Keratinocyte (primary cell): ENCODE results near the gene FGF12. TPM values are rescaled to one million over a fixed set of nuclear protein-coding genes. Genes with fewer than 3 reads are reported as not detected.

Experiments
- DNase-seq: peaks from one replicate; pipeline ENCODE4 v3.0.0-alpha.2; 2011; ENCODE audit warnings: low read depth, missing footprints, low spot score
- FAIRE-seq: peaks from 2 replicates; lab custom pipeline; 2011; peaks lifted over from hg19 to GRCh38; lab: Jason Lieb, UNC
- H2AFZ ChIP-seq: 2 replicates; pipeline ENCODE4 v1.6.0; 2012; ENCODE audit warnings: low read length, control low read depth, inconsistent platforms; ENCODE audit not compliant: control insufficient read depth
- H3K27ac ChIP-seq: 2 replicates; pipeline ENCODE4 v1.5.1; 2011; ENCODE audit warnings: low read length; ENCODE audit not compliant: control insufficient read depth, insufficient read depth
- H3K27me3 ChIP-seq: 3 replicates; pipeline ENCODE4 v1.6.0; 2011; ENCODE audit warnings: low read length; ENCODE audit not compliant: control insufficient read depth, insufficient read depth; ENCODE audit errors: extremely low read depth
- H3K36me3 ChIP-seq, 2 experiments: 2 replicates in 1 of 2; 3 replicates in 1 of 2; pipeline ENCODE4 v1.5.1; 2011; ENCODE audit warnings: low read length in 2 of 2, mild to moderate bottlenecking in 1 of 2; ENCODE audit not compliant: control insufficient read depth in 2 of 2, insufficient read depth in 2 of 2; ENCODE audit errors: extremely low read depth in 1 of 2
- H3K4me1 ChIP-seq: 3 replicates; pipeline ENCODE4 v1.5.1; 2011; ENCODE audit warnings: low read length; ENCODE audit not compliant: control insufficient read depth, insufficient read depth; ENCODE audit errors: extremely low read depth
- H3K4me2 ChIP-seq: 3 replicates; pipeline ENCODE4 v1.6.0; 2011; ENCODE audit warnings: low read depth, low read length; ENCODE audit not compliant: control insufficient read depth, insufficient read depth; ENCODE audit errors: extremely low read depth
- H3K4me3 ChIP-seq, 3 experiments: fragments of 200-600 bp in 1 of 3; sonication (generic) in 1 of 3; 2 replicates in 2 of 3; 3 replicates in 1 of 3; pipeline ENCODE4 v1.5.1; 2011 to 2016; ENCODE audit warnings: low read length in 3 of 3, mild to moderate bottlenecking in 3 of 3, control low read depth in 2 of 3, inconsistent platforms in 1 of 3, low read depth in 1 of 3, mixed read lengths in 1 of 3, mixed run types in 1 of 3, moderate library complexity in 1 of 3; ENCODE audit not compliant: control insufficient read depth in 2 of 3, insufficient read depth in 2 of 3; ENCODE audit errors: extremely low read depth in 1 of 3
- H3K79me2 ChIP-seq: 2 replicates; pipeline ENCODE4 v1.6.0; 2012; ENCODE audit warnings: low read length; ENCODE audit not compliant: control insufficient read depth, insufficient read depth
- H3K9ac ChIP-seq: 3 replicates; pipeline ENCODE4 v1.6.0; 2011; ENCODE audit warnings: low read length; ENCODE audit not compliant: control insufficient read depth, insufficient read depth; ENCODE audit errors: extremely low read depth
- H3K9me1 ChIP-seq: 3 replicates; pipeline ENCODE4 v1.6.0; 2011; ENCODE audit warnings: low read length; ENCODE audit not compliant: control insufficient read depth, insufficient read depth; ENCODE audit errors: extremely low read depth
- H3K9me3 ChIP-seq: 2 replicates; pipeline ENCODE4 v1.5.1; 2012; ENCODE audit warnings: low read depth, low read length; ENCODE audit not compliant: control insufficient read depth
- H4K20me1 ChIP-seq: 3 replicates; pipeline ENCODE4 v1.6.0; 2011; ENCODE audit warnings: low read length; ENCODE audit not compliant: control insufficient read depth, insufficient read depth; ENCODE audit errors: extremely low read depth
- EZH2 ChIP-seq: IDR thresholded peaks from one replicate; pipeline ENCODE4 v1.6.1; 2012; ENCODE audit warnings: inconsistent platforms, mild to moderate bottlenecking, low read length, moderate library complexity
- dilution Hi-C: fragments of 300-500 bp; cut with MboI; formaldehyde crosslinking; loops from one replicate; pipeline ENCODE4 v1.7.0; 2020; ENCODE audit warnings: low sequenced_read_pairs; ENCODE audit not compliant: extremely low pct_ligation_motif_present
- polyA plus RNA-seq, 5 experiments: library from polyadenylated mRNA; depleted of rRNA in 3 of 5; stranded (reverse) in 3 of 5; stranded (forward) in 1 of 5; unstranded in 1 of 5; fragments of >200 nt; gene quantifications; 1 replicate in 1 of 5; 2 replicates in 3 of 5; 3 replicates in 1 of 5; pipeline versions ENCODE4 v1.2.1 to v1.2.3, GENCODE V29; 2011 to 2012; ENCODE audit warnings: missing spikeins in 2 of 5, low read depth in 1 of 5, low replicate concordance in 1 of 5
- TF ChIP-seq, protein P1 (sequence below), 3 experiments: IDR thresholded peaks in 1 of 3; conservative IDR thresholded peaks in 1 of 3; optimal IDR thresholded peaks in 1 of 3; 2 replicates in 2 of 3; 3 replicates in 1 of 3; pipeline versions ENCODE3 to v1.5.1; 2011; ENCODE audit warnings: low read length in 3 of 3, mild to moderate bottlenecking in 3 of 3, moderate library complexity in 2 of 3, control low read depth in 1 of 3, inconsistent platforms in 1 of 3; ENCODE audit not compliant: insufficient read depth in 2 of 3; ENCODE audit errors: extremely low read depth in 1 of 3

Gene FGF12
- polyA plus RNA-seq, 1 donor (not counting 4 experiments of a cell fraction or from before 2014, with no cell fraction given) = 4.1 TPM

GRCh38 chr3:192244591-192244990, 482.8 kb downstream of the FGF12 start:
- Histone ChIP-seq H3K9ac (no peak overlapping the region), H3K36me3 (no peaks in the 10 kb centered on the region), H3K4me2 (no peak overlapping the region), H3K79me2 (no peaks in the 10 kb centered on the region), H3K9me3 (no peaks in the 10 kb centered on the region), H3K4me1 (no peaks in the 10 kb centered on the region), H2AFZ (no peak overlapping the region), H3K27ac (no peak overlapping the region), H3K27me3 (no peaks in the 10 kb centered on the region), H3K9me1 (no peaks in the 10 kb centered on the region), H3K4me3 (no peak overlapping the region), H4K20me1 (no peaks in the 10 kb centered on the region)
- dilution Hi-C loops = loop anchor here (25.0 kb wide), 1 partner anchor 93 kb away; no protein-coding TSS in a partner anchor
- TF ChIP-seq, protein P1, sequence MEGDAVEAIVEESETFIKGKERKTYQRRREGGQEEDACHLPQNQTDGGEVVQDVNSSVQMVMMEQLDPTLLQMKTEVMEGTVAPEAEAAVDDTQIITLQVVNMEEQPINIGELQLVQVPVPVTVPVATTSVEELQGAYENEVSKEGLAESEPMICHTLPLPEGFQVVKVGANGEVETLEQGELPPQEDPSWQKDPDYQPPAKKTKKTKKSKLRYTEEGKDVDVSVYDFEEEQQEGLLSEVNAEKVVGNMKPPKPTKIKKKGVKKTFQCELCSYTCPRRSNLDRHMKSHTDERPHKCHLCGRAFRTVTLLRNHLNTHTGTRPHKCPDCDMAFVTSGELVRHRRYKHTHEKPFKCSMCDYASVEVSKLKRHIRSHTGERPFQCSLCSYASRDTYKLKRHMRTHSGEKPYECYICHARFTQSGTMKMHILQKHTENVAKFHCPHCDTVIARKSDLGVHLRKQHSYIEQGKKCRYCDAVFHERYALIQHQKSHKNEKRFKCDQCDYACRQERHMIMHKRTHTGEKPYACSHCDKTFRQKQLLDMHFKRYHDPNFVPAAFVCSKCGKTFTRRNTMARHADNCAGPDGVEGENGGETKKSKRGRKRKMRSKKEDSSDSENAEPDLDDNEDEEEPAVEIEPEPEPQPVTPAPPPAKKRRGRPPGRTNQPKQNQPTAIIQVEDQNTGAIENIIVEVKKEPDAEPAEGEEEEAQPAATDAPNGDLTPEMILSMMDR (optimal IDR thresholded peaks at IDR 0.05 in 1 of 3, IDR thresholded peaks at IDR 0.05 in 1 of 3, conservative IDR thresholded peaks at IDR 0.05 in 1 of 3; ENCODE audit: extremely low read depth in 1 of 3, insufficient read depth in 2 of 3, low read length in 3 of 3) = no peak
- no peak for TF ChIP-seq EZH2
- DNase-seq = no peak
- no peak for FAIRE-seq

DNA sequence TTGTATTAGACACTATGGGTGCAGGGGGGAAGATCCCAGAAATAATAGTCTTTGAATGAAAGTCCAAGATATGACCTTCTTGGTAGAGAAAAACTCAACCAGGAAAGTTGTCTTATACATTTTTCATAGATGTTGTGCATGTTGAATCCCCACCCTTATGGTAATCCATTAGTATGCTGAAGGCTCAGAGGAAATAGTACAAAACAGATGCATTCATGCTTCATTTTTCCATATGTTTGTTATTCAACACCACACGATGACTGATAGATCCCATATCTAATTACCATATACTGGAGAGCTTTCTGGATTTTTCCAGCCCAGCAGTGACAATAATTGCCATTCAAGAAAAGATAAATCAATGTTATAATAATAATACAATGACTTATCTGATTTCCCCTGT, 487.4 kb downstream of the FGF12 start:
- TF ChIP-seq, protein P1 (optimal IDR thresholded peaks at IDR 0.05 in 1 of 3, IDR thresholded peaks at IDR 0.05 in 1 of 3, conservative IDR thresholded peaks at IDR 0.05 in 1 of 3; ENCODE audit: extremely low read depth in 1 of 3, insufficient read depth in 2 of 3, low read length in 3 of 3) = no peak
- no peak for TF ChIP-seq EZH2
- H3K36me3 ChIP-seq = no peaks in the 10 kb centered on the region
- H3K4me3 ChIP-seq = no peak overlapping the region
- dilution Hi-C loops = loop anchor here (25.0 kb wide), 1 partner anchor 97 kb away; no protein-coding TSS in a partner anchor
- no peaks in the 10 kb centered on the region for H4K20me1 ChIP-seq
- no peaks in the 10 kb centered on the region for H3K79me2 ChIP-seq
- no peaks in the 10 kb centered on the region for H3K4me1 ChIP-seq
- H3K9me1 ChIP-seq = no peaks in the 10 kb centered on the region
- no peaks in the 10 kb centered on the region for H3K9me3 ChIP-seq
- no peak overlapping the region for H3K4me2 ChIP-seq
- H3K27ac ChIP-seq = no peak overlapping the region
- no peak overlapping the region for H2AFZ ChIP-seq
- no peaks in the 10 kb centered on the region for H3K27me3 ChIP-seq
- DNase-seq (no peak), FAIRE-seq (no peak)
- H3K9ac ChIP-seq = no peak overlapping the region
